ENCODE measurements around the gene ZNHIT6.
A peak's percentile ranks its signal among the peaks of the same experiment; 100 is the strongest.

ZNHIT6 gene

DNA sequence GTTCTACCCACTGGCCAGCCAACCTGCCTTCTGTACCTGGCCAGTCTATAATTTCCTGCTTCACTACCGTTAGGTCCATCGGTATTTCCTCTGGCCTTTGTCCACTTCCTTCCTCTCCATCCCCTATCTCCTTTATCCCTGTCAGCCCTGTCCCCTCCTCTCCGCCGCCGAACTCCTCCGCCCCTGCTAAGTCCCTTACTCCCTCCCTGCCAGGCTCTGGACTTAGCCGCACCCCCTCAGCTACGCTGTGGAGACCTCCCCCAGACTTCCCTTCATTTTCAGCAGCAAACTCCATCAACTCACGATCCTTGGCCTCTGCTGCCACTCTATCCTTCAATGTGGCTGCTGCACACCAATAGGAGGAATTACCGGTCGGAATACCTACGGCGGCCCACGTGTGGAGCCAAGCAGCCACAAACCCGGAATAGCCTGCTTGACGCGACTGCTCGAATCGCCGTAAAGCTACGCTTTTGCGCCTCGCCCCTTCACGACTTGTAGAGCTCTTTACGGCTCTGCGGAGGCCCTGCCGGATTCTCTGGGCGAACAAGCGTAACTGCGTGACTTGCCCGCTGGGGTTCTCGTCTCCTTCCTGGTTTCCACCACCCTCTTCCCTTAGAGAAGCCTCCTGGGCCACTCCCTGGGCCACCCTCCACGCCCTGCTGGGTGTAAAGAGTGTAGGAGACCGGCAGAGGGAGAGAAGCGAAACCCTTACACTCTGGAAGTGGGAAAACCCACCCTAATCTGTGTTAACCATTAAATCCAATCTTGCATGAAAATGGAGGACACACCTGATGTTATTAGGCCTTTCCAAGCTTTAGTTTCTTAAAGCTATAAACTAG, at the start of gene ZNHIT6 (continued):
- TF ChIP-seq ZBTB20 (tag by site-specific recombination; IDR thresholded peaks at IDR 0.05), result peak; percentile 74; the same call in 1 of the 2 replicates
- TF ChIP-seq ZNF660 (tag by site-specific recombination; IDR thresholded peaks at IDR 0.05), result peak; percentile 86
- TF ChIP-seq, protein P1, sequence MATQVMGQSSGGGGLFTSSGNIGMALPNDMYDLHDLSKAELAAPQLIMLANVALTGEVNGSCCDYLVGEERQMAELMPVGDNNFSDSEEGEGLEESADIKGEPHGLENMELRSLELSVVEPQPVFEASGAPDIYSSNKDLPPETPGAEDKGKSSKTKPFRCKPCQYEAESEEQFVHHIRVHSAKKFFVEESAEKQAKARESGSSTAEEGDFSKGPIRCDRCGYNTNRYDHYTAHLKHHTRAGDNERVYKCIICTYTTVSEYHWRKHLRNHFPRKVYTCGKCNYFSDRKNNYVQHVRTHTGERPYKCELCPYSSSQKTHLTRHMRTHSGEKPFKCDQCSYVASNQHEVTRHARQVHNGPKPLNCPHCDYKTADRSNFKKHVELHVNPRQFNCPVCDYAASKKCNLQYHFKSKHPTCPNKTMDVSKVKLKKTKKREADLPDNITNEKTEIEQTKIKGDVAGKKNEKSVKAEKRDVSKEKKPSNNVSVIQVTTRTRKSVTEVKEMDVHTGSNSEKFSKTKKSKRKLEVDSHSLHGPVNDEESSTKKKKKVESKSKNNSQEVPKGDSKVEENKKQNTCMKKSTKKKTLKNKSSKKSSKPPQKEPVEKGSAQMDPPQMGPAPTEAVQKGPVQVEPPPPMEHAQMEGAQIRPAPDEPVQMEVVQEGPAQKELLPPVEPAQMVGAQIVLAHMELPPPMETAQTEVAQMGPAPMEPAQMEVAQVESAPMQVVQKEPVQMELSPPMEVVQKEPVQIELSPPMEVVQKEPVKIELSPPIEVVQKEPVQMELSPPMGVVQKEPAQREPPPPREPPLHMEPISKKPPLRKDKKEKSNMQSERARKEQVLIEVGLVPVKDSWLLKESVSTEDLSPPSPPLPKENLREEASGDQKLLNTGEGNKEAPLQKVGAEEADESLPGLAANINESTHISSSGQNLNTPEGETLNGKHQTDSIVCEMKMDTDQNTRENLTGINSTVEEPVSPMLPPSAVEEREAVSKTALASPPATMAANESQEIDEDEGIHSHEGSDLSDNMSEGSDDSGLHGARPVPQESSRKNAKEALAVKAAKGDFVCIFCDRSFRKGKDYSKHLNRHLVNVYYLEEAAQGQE (tag by site-specific recombination; IDR thresholded peaks at IDR 0.05), result peak; percentile 17; the same call in 1 of the 2 replicates
- peak; percentile 77 for TF ChIP-seq SP3 (tag by site-specific recombination; IDR thresholded peaks at IDR 0.05)
- 0 out of 2 replicates have a peak, but pooled peaks have one; percentile 34 for TF ChIP-seq ZNF610 (tag by site-specific recombination; IDR thresholded peaks at IDR 0.05; ENCODE audit: borderline replicate concordance)
- TF ChIP-seq, protein P2, sequence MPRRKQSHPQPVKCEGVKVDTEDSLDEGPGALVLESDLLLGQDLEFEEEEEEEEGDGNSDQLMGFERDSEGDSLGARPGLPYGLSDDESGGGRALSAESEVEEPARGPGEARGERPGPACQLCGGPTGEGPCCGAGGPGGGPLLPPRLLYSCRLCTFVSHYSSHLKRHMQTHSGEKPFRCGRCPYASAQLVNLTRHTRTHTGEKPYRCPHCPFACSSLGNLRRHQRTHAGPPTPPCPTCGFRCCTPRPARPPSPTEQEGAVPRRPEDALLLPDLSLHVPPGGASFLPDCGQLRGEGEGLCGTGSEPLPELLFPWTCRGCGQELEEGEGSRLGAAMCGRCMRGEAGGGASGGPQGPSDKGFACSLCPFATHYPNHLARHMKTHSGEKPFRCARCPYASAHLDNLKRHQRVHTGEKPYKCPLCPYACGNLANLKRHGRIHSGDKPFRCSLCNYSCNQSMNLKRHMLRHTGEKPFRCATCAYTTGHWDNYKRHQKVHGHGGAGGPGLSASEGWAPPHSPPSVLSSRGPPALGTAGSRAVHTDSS (tag by site-specific recombination; IDR thresholded peaks at IDR 0.05), result no peak
- peak; percentile 69 for TF ChIP-seq HOXD13 (CRISPR knock-in tag; IDR thresholded peaks at IDR 0.05; ENCODE audit: borderline replicate concordance)
- TF ChIP-seq ZIC2 (tag by site-specific recombination; IDR thresholded peaks at IDR 0.05), result 0 out of 2 replicates have a peak, but pooled peaks have one; percentile 38
- peak; percentile 100 for TF ChIP-seq ZNF341 (tag by site-specific recombination; IDR thresholded peaks at IDR 0.05; ENCODE audit: low read depth)
- peak; percentile 74; the same call in 1 of the 2 replicates for TF ChIP-seq ZNF10 (tag by site-specific recombination; IDR thresholded peaks at IDR 0.05)
- TF ChIP-seq, protein P3, sequence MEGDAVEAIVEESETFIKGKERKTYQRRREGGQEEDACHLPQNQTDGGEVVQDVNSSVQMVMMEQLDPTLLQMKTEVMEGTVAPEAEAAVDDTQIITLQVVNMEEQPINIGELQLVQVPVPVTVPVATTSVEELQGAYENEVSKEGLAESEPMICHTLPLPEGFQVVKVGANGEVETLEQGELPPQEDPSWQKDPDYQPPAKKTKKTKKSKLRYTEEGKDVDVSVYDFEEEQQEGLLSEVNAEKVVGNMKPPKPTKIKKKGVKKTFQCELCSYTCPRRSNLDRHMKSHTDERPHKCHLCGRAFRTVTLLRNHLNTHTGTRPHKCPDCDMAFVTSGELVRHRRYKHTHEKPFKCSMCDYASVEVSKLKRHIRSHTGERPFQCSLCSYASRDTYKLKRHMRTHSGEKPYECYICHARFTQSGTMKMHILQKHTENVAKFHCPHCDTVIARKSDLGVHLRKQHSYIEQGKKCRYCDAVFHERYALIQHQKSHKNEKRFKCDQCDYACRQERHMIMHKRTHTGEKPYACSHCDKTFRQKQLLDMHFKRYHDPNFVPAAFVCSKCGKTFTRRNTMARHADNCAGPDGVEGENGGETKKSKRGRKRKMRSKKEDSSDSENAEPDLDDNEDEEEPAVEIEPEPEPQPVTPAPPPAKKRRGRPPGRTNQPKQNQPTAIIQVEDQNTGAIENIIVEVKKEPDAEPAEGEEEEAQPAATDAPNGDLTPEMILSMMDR (tag by site-specific recombination; IDR thresholded peaks at IDR 0.05), result peak; percentile 58
- TF ChIP-seq, protein P4, sequence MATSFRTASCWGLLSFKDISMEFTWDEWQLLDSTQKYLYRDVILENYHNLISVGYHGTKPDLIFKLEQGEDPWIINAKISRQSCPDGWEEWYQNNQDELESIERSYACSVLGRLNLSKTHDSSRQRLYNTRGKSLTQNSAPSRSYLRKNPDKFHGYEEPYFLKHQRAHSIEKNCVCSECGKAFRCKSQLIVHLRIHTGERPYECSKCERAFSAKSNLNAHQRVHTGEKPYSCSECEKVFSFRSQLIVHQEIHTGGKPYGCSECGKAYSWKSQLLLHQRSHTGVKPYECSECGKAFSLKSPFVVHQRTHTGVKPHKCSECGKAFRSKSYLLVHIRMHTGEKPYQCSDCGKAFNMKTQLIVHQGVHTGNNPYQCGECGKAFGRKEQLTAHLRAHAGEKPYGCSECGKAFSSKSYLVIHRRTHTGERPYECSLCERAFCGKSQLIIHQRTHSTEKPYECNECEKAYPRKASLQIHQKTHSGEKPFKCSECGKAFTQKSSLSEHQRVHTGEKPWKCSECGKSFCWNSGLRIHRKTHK (tag by site-specific recombination; IDR thresholded peaks at IDR 0.05), result no peak
- TF ChIP-seq, protein P5, sequence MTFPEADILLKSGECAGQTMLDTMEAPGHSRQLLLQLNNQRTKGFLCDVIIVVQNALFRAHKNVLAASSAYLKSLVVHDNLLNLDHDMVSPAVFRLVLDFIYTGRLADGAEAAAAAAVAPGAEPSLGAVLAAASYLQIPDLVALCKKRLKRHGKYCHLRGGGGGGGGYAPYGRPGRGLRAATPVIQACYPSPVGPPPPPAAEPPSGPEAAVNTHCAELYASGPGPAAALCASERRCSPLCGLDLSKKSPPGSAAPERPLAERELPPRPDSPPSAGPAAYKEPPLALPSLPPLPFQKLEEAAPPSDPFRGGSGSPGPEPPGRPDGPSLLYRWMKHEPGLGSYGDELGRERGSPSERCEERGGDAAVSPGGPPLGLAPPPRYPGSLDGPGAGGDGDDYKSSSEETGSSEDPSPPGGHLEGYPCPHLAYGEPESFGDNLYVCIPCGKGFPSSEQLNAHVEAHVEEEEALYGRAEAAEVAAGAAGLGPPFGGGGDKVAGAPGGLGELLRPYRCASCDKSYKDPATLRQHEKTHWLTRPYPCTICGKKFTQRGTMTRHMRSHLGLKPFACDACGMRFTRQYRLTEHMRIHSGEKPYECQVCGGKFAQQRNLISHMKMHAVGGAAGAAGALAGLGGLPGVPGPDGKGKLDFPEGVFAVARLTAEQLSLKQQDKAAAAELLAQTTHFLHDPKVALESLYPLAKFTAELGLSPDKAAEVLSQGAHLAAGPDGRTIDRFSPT (tag by site-specific recombination; IDR thresholded peaks at IDR 0.05), result peak; percentile 40; the same call in 1 of the 2 replicates
- TF ChIP-seq SP7 (tag by site-specific recombination; IDR thresholded peaks at IDR 0.05), result peak; percentile 77; the same call in 1 of the 2 replicates
- peak; percentile 74 for TF ChIP-seq GLIS1 (tag by site-specific recombination; IDR thresholded peaks at IDR 0.05)
- TF ChIP-seq, protein P6, sequence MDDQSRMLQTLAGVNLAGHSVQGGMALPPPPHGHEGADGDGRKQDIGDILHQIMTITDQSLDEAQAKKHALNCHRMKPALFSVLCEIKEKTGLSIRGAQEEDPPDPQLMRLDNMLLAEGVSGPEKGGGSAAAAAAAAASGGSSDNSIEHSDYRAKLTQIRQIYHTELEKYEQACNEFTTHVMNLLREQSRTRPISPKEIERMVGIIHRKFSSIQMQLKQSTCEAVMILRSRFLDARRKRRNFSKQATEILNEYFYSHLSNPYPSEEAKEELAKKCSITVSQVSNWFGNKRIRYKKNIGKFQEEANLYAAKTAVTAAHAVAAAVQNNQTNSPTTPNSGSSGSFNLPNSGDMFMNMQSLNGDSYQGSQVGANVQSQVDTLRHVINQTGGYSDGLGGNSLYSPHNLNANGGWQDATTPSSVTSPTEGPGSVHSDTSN (CRISPR knock-in tag; IDR thresholded peaks at IDR 0.05), result 0 out of 2 replicates have a peak, but pooled peaks have one; percentile 75
- TF ChIP-seq ZNF24 (tag by site-specific recombination; IDR thresholded peaks at IDR 0.05), result peak; percentile 79; the same call in 1 of the 2 replicates
- TF ChIP-seq ZNF792 (tag by site-specific recombination; IDR thresholded peaks at IDR 0.05), result no peak
- TF ChIP-seq ZEB2 (tag by site-specific recombination; IDR thresholded peaks at IDR 0.05), result peak; percentile 50; the same call in 1 of the 2 replicates
- peak; percentile 95 for TF ChIP-seq ZBTB17 (tag by site-specific recombination; IDR thresholded peaks at IDR 0.05)
- TF ChIP-seq GLI4 (tag by site-specific recombination; IDR thresholded peaks at IDR 0.05), result no peak
- TF ChIP-seq ZBTB48 (tag by site-specific recombination; IDR thresholded peaks at IDR 0.05), result peak; percentile 94
- TF ChIP-seq BCL11B (tag by site-specific recombination; IDR thresholded peaks at IDR 0.05; ENCODE audit: low read depth), result no peak
- TF ChIP-seq, protein P7, sequence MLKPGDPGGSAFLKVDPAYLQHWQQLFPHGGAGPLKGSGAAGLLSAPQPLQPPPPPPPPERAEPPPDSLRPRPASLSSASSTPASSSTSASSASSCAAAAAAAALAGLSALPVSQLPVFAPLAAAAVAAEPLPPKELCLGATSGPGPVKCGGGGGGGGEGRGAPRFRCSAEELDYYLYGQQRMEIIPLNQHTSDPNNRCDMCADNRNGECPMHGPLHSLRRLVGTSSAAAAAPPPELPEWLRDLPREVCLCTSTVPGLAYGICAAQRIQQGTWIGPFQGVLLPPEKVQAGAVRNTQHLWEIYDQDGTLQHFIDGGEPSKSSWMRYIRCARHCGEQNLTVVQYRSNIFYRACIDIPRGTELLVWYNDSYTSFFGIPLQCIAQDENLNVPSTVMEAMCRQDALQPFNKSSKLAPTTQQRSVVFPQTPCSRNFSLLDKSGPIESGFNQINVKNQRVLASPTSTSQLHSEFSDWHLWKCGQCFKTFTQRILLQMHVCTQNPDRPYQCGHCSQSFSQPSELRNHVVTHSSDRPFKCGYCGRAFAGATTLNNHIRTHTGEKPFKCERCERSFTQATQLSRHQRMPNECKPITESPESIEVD (tag by site-specific recombination; IDR thresholded peaks at IDR 0.05), result no peak
- no peak for TF ChIP-seq ZNF133 (tag by site-specific recombination; IDR thresholded peaks at IDR 0.05)
